HUES64 (cell line): ENCODE measurements around the gene NHS.

Experiments
- H3K27ac ChIP-seq: 2 replicates; pipeline ENCODE4 v1.7.0; 2013; ENCODE audit warnings: low read depth, low read length, inconsistent platforms
- H3K27me3 ChIP-seq: 2 replicates; pipeline ENCODE4 v1.6.1; 2013; ENCODE audit warnings: mild to moderate bottlenecking, low read length; ENCODE audit not compliant: insufficient read depth
- H3K36me3 ChIP-seq: 2 replicates; pipeline ENCODE4 v1.6.1; 2013; ENCODE audit warnings: mild to moderate bottlenecking, low read length; ENCODE audit not compliant: insufficient read depth
- H3K4me1 ChIP-seq: 2 replicates; pipeline ENCODE4 v1.6.1; 2013; ENCODE audit warnings: mild to moderate bottlenecking, low read length, moderate library complexity; ENCODE audit not compliant: insufficient read depth
- H3K4me3 ChIP-seq: 2 replicates; pipeline ENCODE4 v1.5.1; 2013; ENCODE audit warnings: mild to moderate bottlenecking, low read length, moderate library complexity
- H3K9ac ChIP-seq: 2 replicates; pipeline ENCODE4 v1.6.1; 2013; ENCODE audit warnings: mild to moderate bottlenecking, low read depth, low read length
- H3K9me3 ChIP-seq: 2 replicates; pipeline ENCODE4 v1.6.1; 2013; ENCODE audit warnings: low read depth, low read length; ENCODE audit not compliant: insufficient read depth
- WGBS: fragments of 150-250, 120-280 bp; methylation state at CpG from one replicate; pipeline ENCODE4 v1.1.7; 2013; ENCODE audit warnings: missing lambda C conversion rate; 5-methylcytosine and 5-hydroxymethylcytosine counted together

NHS gene

DNA sequence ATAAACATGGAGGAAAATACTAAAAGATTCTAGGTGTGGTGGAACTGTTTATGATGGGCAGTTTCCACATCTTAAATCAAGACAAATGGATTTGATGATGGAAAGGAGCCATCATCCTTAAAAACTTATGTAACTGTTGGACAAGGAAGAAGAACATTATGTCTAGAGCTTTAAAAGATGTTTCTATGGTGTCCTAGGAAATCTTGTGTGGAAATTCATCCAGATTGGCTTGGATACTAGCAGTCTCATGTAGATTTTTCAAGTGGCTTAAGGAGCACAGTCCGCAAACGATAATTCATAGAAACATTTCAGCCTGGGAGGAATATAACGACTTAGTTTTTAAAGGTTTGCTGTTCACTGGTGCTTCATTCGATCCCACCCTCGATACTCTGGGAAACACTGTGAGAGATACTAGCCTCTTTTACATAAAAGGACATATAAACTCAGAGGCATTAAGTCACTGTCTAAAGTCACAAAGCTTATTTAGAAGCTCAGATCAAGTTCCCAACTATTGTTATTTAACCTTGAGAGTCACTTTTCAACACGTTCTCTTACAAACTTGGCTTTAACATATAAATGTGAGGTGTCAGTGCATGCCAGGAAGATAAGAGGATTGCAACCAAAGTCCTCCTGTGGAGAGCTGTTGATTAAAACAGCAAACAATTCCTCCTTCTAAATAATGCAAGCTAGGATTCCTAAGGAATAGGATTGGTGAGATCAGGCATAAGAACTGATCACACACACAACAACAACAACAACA lies 226.6 kb downstream of the NHS start:
- Histone ChIP-seq H3K4me1 (peaks cover 24% of the 10 kb centered on the region), H3K36me3 (no peaks in the 10 kb centered on the region), H3K27me3 (peaks cover 8% of the 10 kb centered on the region; the same call in 1 of the 2 replicates), H3K27ac (peak overlapping the region; percentile 74; the same call in 1 of the 2 replicates), H3K4me3 (no peak overlapping the region), H3K9me3 (no peaks in the 10 kb centered on the region), H3K9ac (no peak overlapping the region)
- 32% methylated on average over 5 of the region's 6 CpGs for WGBS

DNA sequence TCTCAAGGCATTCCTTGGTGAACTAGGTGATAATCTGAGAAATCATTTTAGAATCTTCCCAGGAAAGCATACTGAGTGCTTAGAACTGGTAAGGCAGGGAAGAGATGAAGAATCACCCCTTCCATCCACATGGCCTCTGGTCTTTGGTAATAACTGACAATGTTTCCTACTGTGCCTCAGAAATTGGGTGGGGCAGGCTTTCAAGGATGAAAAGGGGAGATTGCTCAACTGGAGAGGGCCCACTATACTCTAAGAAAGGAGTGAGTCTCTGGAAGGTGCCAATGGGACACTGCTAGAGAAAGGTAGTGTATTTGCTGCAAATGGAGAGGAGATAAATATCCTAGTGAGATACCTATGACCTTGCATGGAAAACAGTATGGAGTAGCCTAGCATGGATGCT lies 227.2 kb downstream of the NHS start:
- no peak overlapping the region for H3K9ac ChIP-seq
- peaks cover 8% of the 10 kb centered on the region; the same call in 1 of the 2 replicates for H3K27me3 ChIP-seq
- H3K27ac ChIP-seq = peak overlapping the region; percentile 74; the same call in 1 of the 2 replicates
- H3K4me1 ChIP-seq = peaks cover 24% of the 10 kb centered on the region
- no peaks in the 10 kb centered on the region for H3K9me3 ChIP-seq
- H3K36me3 ChIP-seq = no peaks in the 10 kb centered on the region
- H3K4me3 ChIP-seq = no peak overlapping the region

DNA sequence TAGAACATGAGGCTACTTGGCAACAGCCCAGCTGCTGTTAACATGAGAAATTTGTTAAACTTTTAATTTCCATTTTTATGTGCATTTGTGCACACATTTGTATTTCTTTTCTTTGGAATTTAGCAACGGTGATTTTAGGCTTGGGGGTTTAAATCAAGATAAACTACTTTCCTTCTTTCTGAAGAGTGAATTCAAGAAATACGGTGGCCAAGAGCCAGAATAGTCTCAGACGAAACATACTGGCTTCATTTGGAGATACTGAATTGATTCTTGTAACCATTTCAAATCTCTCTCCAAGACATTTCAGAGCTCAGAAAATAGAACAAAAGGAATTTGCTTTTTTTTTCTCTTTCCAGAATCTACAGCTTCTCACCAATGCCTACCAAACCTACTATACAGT lies 228.2 kb downstream of the NHS start:
- Histone ChIP-seq H3K27me3 (peaks cover 8% of the 10 kb centered on the region; the same call in 1 of the 2 replicates), H3K4me3 (no peak overlapping the region), H3K36me3 (no peaks in the 10 kb centered on the region), H3K9me3 (no peaks in the 10 kb centered on the region), H3K9ac (no peak overlapping the region), H3K4me1 (peaks cover 24% of the 10 kb centered on the region), H3K27ac (no peak overlapping the region)
- 95% methylated on average over 2 of the region's 3 CpGs for WGBS

GRCh38 chrX:17605676-17606075 lies 230.7 kb downstream of the NHS start:
- Histone ChIP-seq H3K9me3 (no peaks in the 10 kb centered on the region), H3K27me3 (peaks cover 7% of the 10 kb centered on the region; the same call in 1 of the 2 replicates), H3K36me3 (no peaks in the 10 kb centered on the region), H3K4me1 (peaks cover 22% of the 10 kb centered on the region), H3K4me3 (no peak overlapping the region), H3K27ac (no peak overlapping the region), H3K9ac (no peak overlapping the region)
- 83% methylated on average over 3 of the region's 3 CpGs for WGBS

DNA sequence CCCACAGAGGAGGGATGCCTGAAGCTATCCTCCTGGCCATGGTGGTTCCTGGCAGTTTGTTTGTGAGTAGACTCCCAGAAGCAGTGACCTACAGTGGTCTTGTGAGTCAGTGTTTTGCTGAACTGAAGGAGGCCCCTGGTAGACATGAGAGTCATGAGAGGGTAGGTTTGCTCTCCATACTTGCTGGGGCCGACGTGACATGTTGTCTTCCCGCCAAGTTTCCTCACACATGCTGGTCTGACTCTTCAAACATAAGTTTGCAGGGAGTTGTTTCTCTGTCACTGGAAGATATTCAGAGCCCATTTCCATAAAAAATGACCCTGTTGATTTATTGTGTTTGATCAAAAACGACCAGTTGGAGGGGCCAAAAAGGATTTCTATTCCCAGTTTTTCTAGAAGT lies 231.2 kb downstream of the NHS start:
- peaks cover 18% of the 10 kb centered on the region for H3K4me1 ChIP-seq
- H3K36me3 ChIP-seq = no peaks in the 10 kb centered on the region
- no peak overlapping the region for H3K4me3 ChIP-seq
- peaks cover 2% of the 10 kb centered on the region; the same call in 1 of the 2 replicates for H3K27me3 ChIP-seq
- H3K9ac ChIP-seq = no peak overlapping the region
- H3K27ac ChIP-seq = no peak overlapping the region
- H3K9me3 ChIP-seq = no peaks in the 10 kb centered on the region
- 94% methylated on average over 3 of the region's 4 CpGs for WGBS

GRCh38 chrX:17608888-17609287 lies 233.9 kb downstream of the NHS start:
- H3K27ac ChIP-seq = no peak overlapping the region
- no peak overlapping the region for H3K4me3 ChIP-seq
- H3K27me3 ChIP-seq = no peaks in the 10 kb centered on the region
- no peaks in the 10 kb centered on the region for H3K4me1 ChIP-seq
- H3K36me3 ChIP-seq = no peaks in the 10 kb centered on the region
- no peak overlapping the region for H3K9ac ChIP-seq
- 100% methylated on average over 2 of the region's 2 CpGs for WGBS
- H3K9me3 ChIP-seq = no peaks in the 10 kb centered on the region

- Histone ChIP-seq H3K27ac (no peak overlapping the region), H3K9me3 (no peaks in the 10 kb centered on the region), H3K9ac (no peak overlapping the region), H3K4me1 (peaks cover 4% of the 10 kb centered on the region; the same call in 1 of the 2 replicates), H3K27me3 (no peaks in the 10 kb centered on the region), H3K4me3 (no peak overlapping the region), H3K36me3 (no peaks in the 10 kb centered on the region)
- 86% methylated on average over 4 of the region's 5 CpGs for WGBS
These were observed 235.8 kb downstream of the NHS start for GRCh38 chrX:17610788-17611187.

- H3K27me3 ChIP-seq = no peaks in the 10 kb centered on the region
- H3K4me1 ChIP-seq = peaks cover 6% of the 10 kb centered on the region
- H3K36me3 ChIP-seq = no peaks in the 10 kb centered on the region
- no peak overlapping the region for H3K27ac ChIP-seq
- H3K9ac ChIP-seq = no peak overlapping the region
- no peaks in the 10 kb centered on the region for H3K9me3 ChIP-seq
- no peak overlapping the region for H3K4me3 ChIP-seq
- WGBS = 75% methylated on average over 2 of the region's 5 CpGs
These were observed 239.1 kb downstream of the NHS start for GRCh38 chrX:17613979-17614588.

GRCh38 chrX:17616936-17617335 lies 241.9 kb downstream of the NHS start:
- no peaks in the 10 kb centered on the region for H3K36me3 ChIP-seq
- no peak overlapping the region for H3K4me3 ChIP-seq
- peaks cover 6% of the 10 kb centered on the region for H3K4me1 ChIP-seq
- no peak overlapping the region for H3K27ac ChIP-seq
- 59% methylated on average over 7 of the region's 9 CpGs for WGBS
- H3K9me3 ChIP-seq = no peaks in the 10 kb centered on the region
- H3K9ac ChIP-seq = no peak overlapping the region
- no peaks in the 10 kb centered on the region for H3K27me3 ChIP-seq

DNA sequence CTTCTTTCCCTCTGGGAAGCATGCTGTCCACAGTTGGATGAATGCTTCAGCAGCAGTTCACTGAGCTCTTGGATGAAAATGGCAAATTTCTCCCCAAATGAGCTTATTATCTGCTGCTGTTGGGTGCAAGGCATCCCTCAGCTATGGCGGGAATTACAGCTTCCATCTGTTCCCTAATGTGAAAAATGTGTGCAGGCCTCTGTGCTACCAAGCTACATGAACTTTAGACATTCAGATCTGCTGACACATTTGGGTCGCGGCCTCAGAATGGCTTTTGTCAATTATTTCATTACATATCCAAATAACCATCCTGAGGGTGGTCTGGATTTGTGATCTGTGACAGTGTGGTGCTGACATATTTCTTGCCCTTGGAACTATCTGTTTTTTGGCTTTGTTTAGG lies 242.8 kb downstream of the NHS start:
- no peak overlapping the region for H3K27ac ChIP-seq
- 83% methylated on average over 3 of the region's 3 CpGs for WGBS

DNA sequence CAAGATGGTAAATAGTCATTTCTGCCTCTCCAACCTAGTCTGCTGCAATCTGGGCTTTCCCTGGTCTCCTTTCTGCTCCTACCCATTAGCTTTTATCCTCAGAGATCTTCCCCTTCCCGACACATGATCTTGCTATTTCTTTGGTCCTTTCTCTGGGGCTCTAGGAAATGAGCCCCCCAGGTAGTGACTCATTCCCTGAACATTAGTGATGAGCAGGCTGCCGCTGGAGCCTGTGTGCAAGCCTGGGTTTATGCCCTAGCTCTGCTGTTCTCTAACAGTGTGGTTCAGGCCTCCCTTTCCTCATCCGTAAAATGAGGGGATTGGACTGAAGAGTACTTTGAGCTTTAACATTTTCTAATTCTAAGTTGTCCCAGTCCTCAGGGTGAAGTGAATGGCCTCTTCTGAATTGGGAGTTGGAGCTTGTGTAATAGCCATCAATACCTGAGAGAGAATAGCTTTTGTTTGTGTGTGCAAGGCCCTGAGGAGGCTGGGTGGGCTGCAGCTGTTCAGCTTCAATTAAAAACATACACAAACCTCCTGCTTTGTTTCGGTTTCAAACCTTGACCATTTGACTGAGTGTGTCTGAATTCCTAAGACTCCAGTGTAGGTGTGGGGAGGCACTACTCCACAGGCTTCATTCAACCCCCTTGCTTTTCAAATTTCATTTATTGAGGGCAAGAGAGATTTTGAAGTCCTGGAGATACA lies 246.7 kb downstream of the NHS start:
- no peaks in the 10 kb centered on the region for H3K36me3 ChIP-seq
- WGBS = 84% methylated on average over 2 of the region's 4 CpGs
- H3K27me3 ChIP-seq = no peaks in the 10 kb centered on the region

More for the DNA sequence above, 242.8 kb downstream of the NHS start:
- Histone ChIP-seq H3K4me1 (peaks cover 6% of the 10 kb centered on the region), H3K36me3 (no peaks in the 10 kb centered on the region), H3K9ac (no peak overlapping the region), H3K27me3 (no peaks in the 10 kb centered on the region), H3K9me3 (no peaks in the 10 kb centered on the region), H3K4me3 (no peak overlapping the region)

More for the DNA sequence above, 246.7 kb downstream of the NHS start:
- Histone ChIP-seq H3K9ac (no peak overlapping the region), H3K4me3 (no peak overlapping the region), H3K4me1 (no peaks in the 10 kb centered on the region; the same call in 1 of the 2 replicates), H3K9me3 (no peaks in the 10 kb centered on the region), H3K27ac (no peak overlapping the region)
